KOPT-K1 (cell line): ENCODE measurements around the gene SND1.
A peak's percentile ranks its signal among the peaks of the same experiment; 100 is the strongest.

Experiments
- H3K27ac ChIP-seq: fragments of 200-600 bp; sonication (generic); 2 replicates; pipeline ENCODE4 v1.5.1; 2016; ENCODE audit warnings: antibody characterized with exemption, mild to moderate bottlenecking, low read depth, low read length; ENCODE audit not compliant: poor library complexity, severe bottlenecking
- H3K36me3 ChIP-seq: fragments of 200-600 bp; sonication (generic); 2 replicates; pipeline ENCODE4 v1.5.1; 2017; ENCODE audit warnings: antibody characterized with exemption, mild to moderate bottlenecking, low read length, moderate library complexity; ENCODE audit not compliant: insufficient read depth
- H3K9me3 ChIP-seq: fragments of 200-600 bp; sonication (generic); 2 replicates; pipeline ENCODE4 v1.5.1; 2017; ENCODE audit warnings: antibody characterized with exemption, low read length, mild to moderate bottlenecking; ENCODE audit not compliant: insufficient read depth, poor library complexity, severe bottlenecking

SND1 gene

DNA sequence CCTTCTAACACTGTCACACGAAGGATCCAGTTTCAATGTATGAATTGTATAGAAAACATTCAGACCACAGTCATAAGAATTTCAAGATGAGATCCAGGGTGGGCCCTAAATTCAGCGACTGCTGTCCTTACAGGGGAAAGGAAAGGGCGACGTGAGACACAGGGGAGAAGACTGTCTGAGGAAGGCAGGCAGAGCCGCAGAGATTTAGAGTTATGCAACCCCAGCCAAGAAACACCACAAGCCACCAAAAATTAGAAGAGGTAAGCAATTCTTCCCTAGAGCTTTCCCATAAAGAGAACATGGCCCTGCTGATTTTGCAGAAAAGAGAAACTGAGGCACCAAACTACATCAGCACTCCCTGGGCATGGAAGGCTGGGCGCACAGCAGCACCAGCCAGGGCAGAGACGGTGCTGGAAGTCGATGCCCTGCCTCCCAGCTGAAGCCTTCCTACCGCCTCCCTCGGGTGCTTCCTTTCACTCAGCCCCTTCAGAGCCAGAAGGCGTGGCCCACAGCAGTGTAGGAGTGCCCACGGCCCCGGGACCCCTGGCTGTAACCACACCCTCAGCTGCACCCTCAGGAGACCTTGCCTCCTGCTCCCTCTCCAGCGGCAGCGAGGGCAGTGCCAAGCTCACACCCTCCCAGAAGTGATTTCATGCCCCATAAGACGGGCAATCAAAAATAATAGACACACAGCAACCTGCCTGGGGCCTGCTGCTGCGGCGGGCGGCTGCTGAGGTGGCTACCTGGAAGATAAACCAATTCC is 460.2 kb downstream of the SND1 start:
- Histone ChIP-seq H3K9me3 (no peaks in the 10 kb centered on the region), H3K36me3 (no peaks in the 10 kb centered on the region), H3K27ac (peak overlapping the region; percentile 14)

- H3K36me3 ChIP-seq, result no peaks in the 10 kb centered on the region
- no peak overlapping the region for H3K27ac ChIP-seq
Observed at GRCh38 chr7:128112781-128113221, 460.8 kb downstream of the SND1 start.

GRCh38 chr7:128113839-128114238 is 461.8 kb downstream of the SND1 start:
- Histone ChIP-seq H3K27ac (no peak overlapping the region), H3K36me3 (no peaks in the 10 kb centered on the region), H3K9me3 (no peaks in the 10 kb centered on the region)

More at GRCh38 chr7:128112781-128113221, 460.8 kb downstream of the SND1 start:
- H3K9me3 ChIP-seq, result no peaks in the 10 kb centered on the region

- Histone ChIP-seq H3K27ac (no peak overlapping the region), H3K36me3 (no peaks in the 10 kb centered on the region), H3K9me3 (no peaks in the 10 kb centered on the region)
Observed at GRCh38 chr7:128114806-128115205, 462.8 kb downstream of the SND1 start.

DNA sequence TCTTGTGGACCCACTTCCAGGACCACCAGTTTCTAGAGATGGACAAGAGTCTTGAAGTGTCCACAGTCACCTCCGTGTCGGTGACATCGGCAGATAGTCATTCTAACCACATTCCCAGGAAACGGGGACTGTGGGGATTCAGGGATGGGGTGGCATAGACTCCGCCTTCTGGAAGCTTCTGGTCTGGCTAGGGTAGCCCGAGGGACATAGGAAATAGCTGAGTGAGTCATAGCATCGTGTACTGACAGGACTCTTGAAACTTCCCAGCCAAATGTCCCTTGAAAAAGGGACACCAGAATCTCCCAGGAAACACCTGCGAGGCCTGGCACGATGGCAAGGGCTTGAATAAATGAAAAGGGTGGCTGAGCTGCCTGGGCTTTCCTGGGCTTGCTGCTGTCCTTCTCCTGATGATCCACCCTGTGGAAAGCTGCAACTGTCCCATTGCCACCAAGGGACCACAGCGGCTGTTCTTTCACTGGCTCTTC is 463.4 kb downstream of the SND1 start:
- Histone ChIP-seq H3K27ac (no peak overlapping the region), H3K9me3 (no peaks in the 10 kb centered on the region), H3K36me3 (no peaks in the 10 kb centered on the region)

DNA sequence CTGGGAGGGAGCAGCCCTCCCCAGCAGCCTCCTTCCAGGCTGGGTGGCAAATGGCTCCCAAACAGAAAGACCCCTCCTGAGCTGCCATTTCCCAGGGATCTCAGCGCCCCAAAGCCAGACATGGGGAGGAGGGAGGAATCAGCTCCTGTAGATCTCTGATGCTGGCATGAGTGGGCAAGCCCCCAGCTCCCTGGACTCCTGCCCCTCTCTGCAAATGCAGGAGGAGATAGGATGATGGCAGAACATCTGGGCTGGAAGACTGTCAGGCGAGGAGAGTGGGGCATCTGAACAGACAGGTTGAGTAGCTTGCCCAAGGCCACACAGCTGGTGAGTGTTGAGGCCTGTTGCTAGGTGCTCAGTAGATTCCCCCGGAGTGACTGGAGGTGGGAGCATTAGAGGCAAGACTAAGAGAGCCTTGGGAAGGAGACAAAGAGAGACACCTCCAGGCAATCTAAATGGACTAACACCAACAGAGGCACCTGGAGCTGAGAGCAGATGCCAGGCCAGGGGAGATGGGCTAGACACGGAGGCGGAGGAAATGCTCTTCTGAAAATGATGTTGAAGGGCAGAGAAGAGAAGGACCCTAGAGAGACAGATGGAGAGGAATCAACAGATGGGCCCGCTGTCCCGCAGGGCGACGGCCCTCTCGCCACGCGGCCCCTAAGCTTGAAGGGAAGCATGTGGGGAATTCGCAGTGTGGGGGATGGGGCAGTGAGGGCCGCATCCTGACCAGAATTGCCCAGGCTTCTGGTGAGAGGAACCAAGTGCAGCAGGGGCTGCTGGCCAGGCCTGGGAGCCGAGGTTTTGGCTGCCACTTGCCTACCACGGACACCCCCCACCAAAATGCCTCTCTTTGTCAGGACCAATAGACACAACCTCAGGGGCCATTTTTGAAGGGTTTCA is 464.1 kb downstream of the SND1 start:
- no peak overlapping the region for H3K27ac ChIP-seq
- no peaks in the 10 kb centered on the region for H3K36me3 ChIP-seq
- no peaks in the 10 kb centered on the region for H3K9me3 ChIP-seq

GRCh38 chr7:128116740-128117139 is 464.7 kb downstream of the SND1 start:
- Histone ChIP-seq H3K27ac (no peak overlapping the region), H3K9me3 (no peaks in the 10 kb centered on the region), H3K36me3 (no peaks in the 10 kb centered on the region)

- Histone ChIP-seq H3K27ac (no peak overlapping the region), H3K36me3 (no peaks in the 10 kb centered on the region)
Observed at GRCh38 chr7:128117691-128118090, 465.7 kb downstream of the SND1 start.

GRCh38 chr7:128119036-128119435 is 467.0 kb downstream of the SND1 start:
- H3K9me3 ChIP-seq, result no peaks in the 10 kb centered on the region
- no peak overlapping the region for H3K27ac ChIP-seq

More at GRCh38 chr7:128117691-128118090, 465.7 kb downstream of the SND1 start:
- H3K9me3 ChIP-seq, result no peaks in the 10 kb centered on the region

GRCh38 chr7:128120116-128120515 is 468.1 kb downstream of the SND1 start:
- Histone ChIP-seq H3K27ac (no peak overlapping the region), H3K36me3 (no peaks in the 10 kb centered on the region), H3K9me3 (no peaks in the 10 kb centered on the region)

More at GRCh38 chr7:128119036-128119435, 467.0 kb downstream of the SND1 start:
- H3K36me3 ChIP-seq, result no peaks in the 10 kb centered on the region

DNA sequence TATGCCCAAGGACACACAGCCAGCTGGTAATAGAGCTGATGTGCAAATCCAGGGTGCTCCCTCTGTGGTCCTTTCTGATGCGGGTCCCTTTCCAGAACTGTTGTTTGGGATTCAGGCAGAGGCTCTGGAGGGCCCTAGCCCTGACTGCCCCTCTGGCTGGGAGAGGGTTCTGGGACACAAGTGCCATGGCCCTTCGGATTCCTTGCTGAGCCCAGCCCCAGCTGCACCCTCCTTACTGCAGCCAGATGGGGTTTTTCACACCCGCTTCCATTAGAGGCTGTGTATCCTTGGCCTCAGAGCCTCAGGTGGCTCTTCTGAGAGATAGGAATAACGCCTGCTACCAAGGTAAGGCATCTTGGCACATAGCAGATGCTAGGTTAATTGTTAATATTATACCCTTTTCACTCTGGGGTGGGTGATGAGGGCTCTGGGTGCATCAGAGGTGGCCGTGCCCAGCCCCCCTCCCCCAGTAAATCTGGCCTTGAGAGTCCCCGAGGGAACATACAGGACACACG is 469.0 kb downstream of the SND1 start:
- H3K36me3 ChIP-seq, result no peaks in the 10 kb centered on the region
- no peak overlapping the region for H3K27ac ChIP-seq
- H3K9me3 ChIP-seq, result no peaks in the 10 kb centered on the region

- Histone ChIP-seq H3K27ac (no peak overlapping the region), H3K36me3 (no peaks in the 10 kb centered on the region), H3K9me3 (no peaks in the 10 kb centered on the region)
Observed at GRCh38 chr7:128121711-128122530, 469.9 kb downstream of the SND1 start.

DNA sequence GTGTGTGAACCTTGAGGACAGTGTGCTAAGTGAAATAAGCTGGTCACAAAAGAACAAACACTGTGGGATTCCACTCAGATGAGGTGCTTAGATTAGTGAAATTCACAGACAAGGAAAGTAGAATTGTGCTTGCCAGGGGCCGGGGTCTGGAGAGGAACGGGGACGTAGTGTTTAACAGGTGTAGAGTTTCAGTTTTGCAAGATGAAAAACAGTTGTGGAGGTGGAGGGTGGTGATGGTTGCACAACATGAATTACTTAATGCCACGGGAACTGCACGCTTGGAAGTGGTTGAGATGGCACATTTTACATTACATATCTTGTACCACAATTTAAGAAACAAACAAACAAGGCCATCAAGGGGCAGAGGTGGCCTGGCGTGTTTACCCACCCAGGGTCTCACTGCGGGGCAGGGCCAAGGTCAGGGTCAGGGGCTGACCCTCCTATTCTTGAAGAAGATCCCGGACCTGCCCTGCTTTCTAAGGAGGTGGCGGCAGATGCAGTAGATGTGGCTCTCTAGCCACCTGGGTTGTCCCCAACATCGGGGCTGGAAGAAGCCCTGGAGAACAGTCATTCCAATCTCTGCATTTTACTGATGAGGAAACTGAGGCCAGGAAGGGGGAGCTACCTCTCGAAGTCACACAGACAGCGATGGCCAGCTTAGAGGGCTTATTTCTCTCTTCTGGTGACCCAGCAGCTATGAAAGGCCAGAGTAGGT is 470.7 kb downstream of the SND1 start:
- Histone ChIP-seq H3K9me3 (no peaks in the 10 kb centered on the region), H3K27ac (no peak overlapping the region), H3K36me3 (no peaks in the 10 kb centered on the region)
